ENCODE results near the gene SETDB1.
"Not testable (repeated sequence)": the region's sequence is repeated elsewhere in the genome, so short reads cannot be mapped to it uniquely, and the experiment has no call there.

SETDB1 gene

GRCh38 chr1:150926097-150926741 is at the start of gene SETDB1:
TSS of gene SETDB1 (plus strand) at chr1:150926363. CDS start at chr1:150927715, 1,352 bp downstream.
- peak; percentile 93 for DNase-seq

GRCh38 chr1:150878931-150879330 is 47.2 kb upstream of the SETDB1 start:
- not testable (repeated sequence) for DNase-seq

GRCh38 chr1:150881331-150882070 is 44.7 kb upstream of the SETDB1 start:
- no peak for DNase-seq

- DNase-seq = not testable (repeated sequence)
These were observed 43.0 kb upstream of the SETDB1 start for GRCh38 chr1:150883121-150883520.

- DNase-seq = no peak
These were observed 39.1 kb upstream of the SETDB1 start, which contains the start of gene CTXND2 for GRCh38 chr1:150887018-150887417. TSS of gene CTXND2 (plus strand) at chr1:150887136. CDS start at chr1:150912315, 25,179 bp downstream.

GRCh38 chr1:150888727-150889126 is 37.4 kb upstream of the SETDB1 start:
- no peak for DNase-seq

- no peak for DNase-seq
These were observed 36.1 kb upstream of the SETDB1 start for GRCh38 chr1:150890033-150890416.

- no peak for DNase-seq
These were observed 32.7 kb upstream of the SETDB1 start for GRCh38 chr1:150893336-150893913.

GRCh38 chr1:150895618-150896017 is 30.5 kb upstream of the SETDB1 start:
- DNase-seq = no peak

- not testable (repeated sequence) for DNase-seq
These were observed 26.4 kb upstream of the SETDB1 start for GRCh38 chr1:150899795-150900194.

GRCh38 chr1:150902346-150902745 is 23.8 kb upstream of the SETDB1 start:
- no peak for DNase-seq

- no peak for DNase-seq
These were observed 23.4 kb upstream of the SETDB1 start for GRCh38 chr1:150902751-150903150.

- DNase-seq = no peak
These were observed 20.9 kb upstream of the SETDB1 start for GRCh38 chr1:150905301-150905700.

GRCh38 chr1:150906329-150906728 is 19.8 kb upstream of the SETDB1 start:
- DNase-seq = no peak

- DNase-seq = no peak
These were observed 19.4 kb upstream of the SETDB1 start for GRCh38 chr1:150906813-150907212.

GRCh38 chr1:150909585-150910180 is 16.5 kb upstream of the SETDB1 start:
- DNase-seq = no peak

GRCh38 chr1:150912623-150913022 is 13.5 kb upstream of the SETDB1 start:
- no peak for DNase-seq

GRCh38 chr1:150917387-150917786 is 8.8 kb upstream of the SETDB1 start:
- DNase-seq = no peak

GRCh38 chr1:150922519-150922975 is 3.6 kb upstream of the SETDB1 start:
- DNase-seq = peak; percentile 78

- DNase-seq = no peak
These were observed 1.1 kb upstream of the SETDB1 start for GRCh38 chr1:150925080-150925479.

GRCh38 chr1:150927624-150928023 is 1.5 kb downstream of the SETDB1 start:
- DNase-seq = no peak

GRCh38 chr1:150928286-150928685 is 2.1 kb downstream of the SETDB1 start:
- DNase-seq = no peak

- DNase-seq = not testable (repeated sequence)
These were observed 2.6 kb downstream of the SETDB1 start for GRCh38 chr1:150928775-150929174.
